AG10803 (cell line): ENCODE measurements around the gene CEP41.

Source experiments
- DNase-seq: peaks from one replicate; pipeline ENCODE4 v3.0.0; 2010; ENCODE audit warnings: low read depth
- H3K4me3 ChIP-seq: 2 replicates; pipeline ENCODE4 v1.5.1; 2011; ENCODE audit warnings: mild to moderate bottlenecking, low read length, control low read depth
- TF ChIP-seq, protein P1 (sequence below): conservative IDR thresholded peaks from 2 replicates; pipeline ENCODE4 v1.5.1; 2011; ENCODE audit warnings: mild to moderate bottlenecking, low read length, control low read depth, inconsistent platforms

Gene CEP41

DNA sequence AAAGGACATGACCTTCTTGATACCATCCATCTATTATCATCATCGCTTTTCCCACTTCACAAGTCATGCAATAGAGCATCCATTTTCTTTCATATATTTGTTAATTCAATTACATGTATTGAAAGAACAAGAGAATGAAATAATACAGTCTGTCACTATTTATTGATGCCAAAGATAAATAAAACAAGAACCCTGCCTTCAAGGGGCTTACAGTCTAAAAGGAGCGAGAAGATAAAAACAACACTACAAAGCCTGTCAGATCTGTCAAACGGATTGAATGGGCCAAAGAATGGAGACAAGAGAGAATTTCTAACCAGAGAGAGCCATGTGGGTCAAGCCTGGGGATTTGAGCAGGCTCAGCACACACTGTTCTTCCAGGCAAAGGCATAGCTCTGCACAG is 80.3 kb downstream of the CEP41 start:
- TF ChIP-seq, protein P1, sequence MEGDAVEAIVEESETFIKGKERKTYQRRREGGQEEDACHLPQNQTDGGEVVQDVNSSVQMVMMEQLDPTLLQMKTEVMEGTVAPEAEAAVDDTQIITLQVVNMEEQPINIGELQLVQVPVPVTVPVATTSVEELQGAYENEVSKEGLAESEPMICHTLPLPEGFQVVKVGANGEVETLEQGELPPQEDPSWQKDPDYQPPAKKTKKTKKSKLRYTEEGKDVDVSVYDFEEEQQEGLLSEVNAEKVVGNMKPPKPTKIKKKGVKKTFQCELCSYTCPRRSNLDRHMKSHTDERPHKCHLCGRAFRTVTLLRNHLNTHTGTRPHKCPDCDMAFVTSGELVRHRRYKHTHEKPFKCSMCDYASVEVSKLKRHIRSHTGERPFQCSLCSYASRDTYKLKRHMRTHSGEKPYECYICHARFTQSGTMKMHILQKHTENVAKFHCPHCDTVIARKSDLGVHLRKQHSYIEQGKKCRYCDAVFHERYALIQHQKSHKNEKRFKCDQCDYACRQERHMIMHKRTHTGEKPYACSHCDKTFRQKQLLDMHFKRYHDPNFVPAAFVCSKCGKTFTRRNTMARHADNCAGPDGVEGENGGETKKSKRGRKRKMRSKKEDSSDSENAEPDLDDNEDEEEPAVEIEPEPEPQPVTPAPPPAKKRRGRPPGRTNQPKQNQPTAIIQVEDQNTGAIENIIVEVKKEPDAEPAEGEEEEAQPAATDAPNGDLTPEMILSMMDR = no peak
- DNase-seq = no peak
- H3K4me3 ChIP-seq = no peak overlapping the region

DNA sequence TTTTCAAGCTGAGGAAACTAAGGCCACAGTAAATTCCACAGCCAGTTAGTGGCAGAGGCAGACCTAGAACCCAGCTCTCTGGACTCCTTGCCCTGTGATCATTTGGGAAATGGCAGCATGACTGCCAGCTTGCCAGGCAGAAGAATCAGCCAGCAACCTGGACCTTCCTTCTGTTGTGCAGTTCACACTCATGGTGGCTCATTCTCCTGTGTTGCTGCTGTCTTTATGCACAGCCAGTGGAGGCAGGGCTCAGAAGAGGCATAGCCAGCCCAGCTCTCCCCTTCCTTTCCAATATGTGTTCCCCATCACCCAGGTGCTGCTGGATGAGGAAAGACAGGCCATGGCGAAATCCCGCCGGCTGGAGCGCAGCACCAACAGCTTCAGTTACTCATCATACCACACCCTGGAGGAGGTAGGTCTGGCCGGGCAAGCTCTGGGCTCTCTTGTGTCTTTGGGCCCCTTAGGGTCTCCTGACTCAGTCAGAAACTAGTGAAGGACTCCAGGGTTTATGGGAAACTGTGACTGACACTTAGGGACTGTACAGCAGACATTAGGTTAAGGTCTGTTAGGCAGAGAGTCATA is 81.4 kb downstream of the CEP41 start:
- TF ChIP-seq, protein P1 = no peak
- no peak overlapping the region for H3K4me3 ChIP-seq
- no peak for DNase-seq

DNA sequence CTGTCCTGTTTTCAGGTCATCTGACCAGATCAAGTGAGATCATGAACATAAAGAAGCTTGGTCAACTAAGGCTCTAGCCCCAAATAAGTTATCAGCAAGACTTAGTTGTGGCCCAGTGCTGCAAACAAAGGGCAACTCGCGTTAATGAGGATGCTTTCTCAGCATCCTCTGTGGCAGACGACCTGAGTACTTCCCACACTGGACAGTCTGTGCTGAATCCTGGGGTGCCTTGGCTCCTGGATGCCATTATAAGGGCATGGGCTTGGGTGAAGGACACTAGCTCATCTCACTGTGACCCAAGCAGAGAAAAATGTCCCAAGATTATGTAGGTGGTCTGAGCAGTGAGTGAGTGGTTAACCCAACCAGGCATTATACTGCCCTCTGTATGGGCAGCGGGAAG is 82.3 kb downstream of the CEP41 start:
- no peak for DNase-seq
- TF ChIP-seq, protein P1 = no peak
- no peak overlapping the region for H3K4me3 ChIP-seq

DNA sequence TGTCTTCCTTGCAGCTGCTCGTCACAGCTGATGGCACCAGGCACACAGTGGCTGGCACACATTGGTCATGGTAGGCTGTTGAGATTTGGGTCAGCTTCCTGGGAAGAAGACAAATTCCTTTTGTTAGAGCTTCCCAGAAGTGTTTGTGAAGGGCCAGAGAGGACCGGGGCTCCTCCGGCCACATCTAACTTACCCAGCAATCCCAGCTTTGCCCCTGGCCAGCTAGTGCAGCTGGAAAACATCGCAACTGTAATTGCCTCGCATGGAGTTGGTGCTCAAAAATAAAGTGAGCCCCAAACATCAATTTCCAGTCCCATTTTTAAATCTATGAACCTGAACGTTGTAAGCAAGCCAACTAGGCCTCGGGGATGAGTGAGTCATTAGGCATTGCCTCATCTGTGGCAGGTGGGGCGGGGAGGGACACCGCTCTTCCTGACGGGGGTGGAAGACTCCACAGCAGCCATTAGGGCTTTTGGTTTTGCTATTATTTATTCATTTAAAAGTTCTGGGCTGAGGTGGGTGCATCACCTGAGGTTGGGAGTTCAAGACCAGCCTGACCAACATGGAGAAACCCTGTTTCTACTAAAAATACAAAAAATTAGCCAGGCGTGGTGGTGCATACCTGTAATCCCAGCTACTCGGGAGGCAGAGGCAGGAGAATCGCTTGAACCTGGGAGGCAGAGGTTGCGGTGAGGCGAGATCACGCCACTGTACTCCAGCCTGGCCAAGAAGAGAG is 83.8 kb downstream of the CEP41 start:
- no peak overlapping the region for H3K4me3 ChIP-seq
- DNase-seq = peak; percentile 85
- TF ChIP-seq, protein P1 = no peak

DNA sequence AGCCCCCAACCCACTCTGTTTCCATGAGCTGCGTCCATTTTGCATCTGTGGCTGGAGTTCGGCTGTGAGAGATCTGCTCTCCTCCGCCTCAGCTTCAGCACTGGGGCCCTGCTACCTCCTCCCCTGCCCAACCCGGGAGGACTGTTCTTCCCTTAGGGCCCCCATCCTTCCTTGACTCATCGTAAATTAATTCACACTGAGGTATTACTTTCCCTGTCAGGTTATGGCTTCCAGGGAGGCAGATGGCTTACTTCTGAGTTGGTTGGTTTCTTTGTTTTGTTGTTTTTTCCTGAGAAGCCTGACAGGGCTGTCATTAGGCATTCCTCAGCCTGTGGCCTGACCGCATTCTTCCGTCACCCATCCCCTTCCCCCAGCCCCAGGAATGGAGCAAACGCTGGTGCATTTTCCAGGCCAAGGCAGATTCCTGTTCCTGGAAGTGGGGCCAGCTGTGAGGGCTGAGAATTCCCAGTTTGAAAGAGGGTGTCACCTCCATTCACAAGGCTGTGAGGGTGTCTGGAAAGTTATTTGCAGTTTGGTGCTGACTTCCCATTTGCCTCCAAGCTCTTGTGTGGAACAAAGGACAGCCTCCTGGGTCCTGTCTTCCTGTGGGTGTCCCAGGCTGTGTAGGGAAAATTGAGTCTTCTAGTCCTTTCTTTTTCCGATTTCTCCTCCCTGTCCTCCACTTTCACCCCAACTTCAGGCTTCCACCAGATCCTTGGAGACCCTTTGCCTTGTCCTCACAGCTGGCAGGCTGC is 84.5 kb downstream of the CEP41 start:
- H3K4me3 ChIP-seq = peak overlapping the region; percentile 0; the same call in 1 of the 2 replicates
- peak; percentile 99 for DNase-seq
- TF ChIP-seq, protein P1 = no peak

DNA sequence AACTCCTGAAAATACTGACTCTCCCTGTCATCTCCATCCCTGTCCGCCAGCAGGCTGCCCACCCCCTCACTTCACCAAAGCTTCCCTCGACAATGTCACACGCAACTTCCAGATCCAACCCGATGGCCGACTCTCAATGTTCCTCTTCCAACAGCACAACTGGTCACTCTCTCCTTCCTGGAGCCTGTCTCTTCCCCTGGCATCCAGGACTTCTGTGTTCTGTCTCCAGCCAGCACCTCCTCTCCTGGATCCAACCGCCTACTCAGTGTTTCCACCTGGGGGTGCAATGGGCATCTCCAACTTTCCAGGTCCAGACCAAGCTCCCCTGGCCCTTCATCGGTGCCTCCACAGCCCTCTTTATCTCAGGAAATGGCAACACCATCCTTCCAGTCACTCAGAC is 87.6 kb downstream of the CEP41 start:
- no peak overlapping the region for H3K4me3 ChIP-seq
- TF ChIP-seq, protein P1 = 0 out of 2 replicates have a peak, but pooled peaks have one; percentile 2
- DNase-seq = no peak
